H9 (cell line): ENCODE results near the gene PHACTR4. TPM values are rescaled to one million over a fixed set of nuclear protein-coding genes. Genes with fewer than 3 reads are reported as not detected.
A peak's percentile ranks its signal among the peaks of the same experiment; 100 is the strongest.

ENCODE experiments used
- DNase-seq: peaks from one replicate; pipeline ENCODE4 v3.0.0-alpha.2; 2017
- H2AFZ ChIP-seq: one replicate; pipeline ENCODE4 v1.6.1; 2013; ENCODE audit warnings: mild to moderate bottlenecking, low read length, control low read depth, moderate library complexity
- H2AK5ac ChIP-seq: 2 replicates; pipeline ENCODE4 v1.6.1; 2013; ENCODE audit warnings: low read length, control low read depth, mixed read lengths; ENCODE audit not compliant: insufficient read length
- H2BK120ac ChIP-seq: one replicate; pipeline ENCODE4 v1.6.1; 2013; ENCODE audit warnings: low read depth, mild to moderate bottlenecking, low read length, control low read depth, inconsistent platforms; ENCODE audit not compliant: poor library complexity, severe bottlenecking
- H2BK12ac ChIP-seq: 2 replicates; pipeline ENCODE4 v1.6.1; 2013; ENCODE audit warnings: low read length, control low read depth, mixed read lengths, low read depth; ENCODE audit not compliant: insufficient read length
- H2BK15ac ChIP-seq: 2 replicates; pipeline ENCODE4 v1.6.1; 2013; ENCODE audit warnings: low read depth, low read length, control low read depth
- H2BK20ac ChIP-seq: one replicate; pipeline ENCODE4 v1.6.1; 2013; ENCODE audit warnings: low read depth, mild to moderate bottlenecking, low read length, control low read depth, inconsistent platforms; ENCODE audit not compliant: poor library complexity, severe bottlenecking
- H2BK5ac ChIP-seq: 2 replicates; pipeline ENCODE4 v1.6.1; 2013; ENCODE audit warnings: low read length, control low read depth, mixed read lengths; ENCODE audit not compliant: insufficient read length
- H3K14ac ChIP-seq: 2 replicates; pipeline ENCODE4 v1.6.1; 2013; ENCODE audit warnings: low read length, control low read depth; ENCODE audit not compliant: insufficient read depth
- H3K18ac ChIP-seq: 2 replicates; pipeline ENCODE4 v1.6.1; 2013; ENCODE audit warnings: low read depth, mild to moderate bottlenecking, mixed read lengths, low read length, control low read depth; ENCODE audit not compliant: insufficient read length
- H3K23ac ChIP-seq: 2 replicates; pipeline ENCODE4 v1.6.1; 2013; ENCODE audit warnings: low read length, control low read depth, mixed read lengths, low read depth; ENCODE audit not compliant: insufficient read length
- H3K23me2 ChIP-seq: 2 replicates; pipeline ENCODE4 v1.6.1; 2013; ENCODE audit warnings: low read depth, mild to moderate bottlenecking, mixed read lengths, low read length, control low read depth; ENCODE audit not compliant: insufficient read length, poor library complexity, severe bottlenecking
- H3K27ac ChIP-seq: 2 replicates; pipeline ENCODE4 v1.5.1; 2013; ENCODE audit warnings: low read length, control low read depth, mixed read lengths, low read depth; ENCODE audit not compliant: insufficient read length
- H3K27me3 ChIP-seq: 2 replicates; pipeline ENCODE4 v1.6.1; 2013; ENCODE audit warnings: low read length, control low read depth, inconsistent platforms; ENCODE audit not compliant: insufficient read depth
- H3K4ac ChIP-seq: 2 replicates; pipeline ENCODE4 v1.6.1; 2013; ENCODE audit warnings: low read depth, mild to moderate bottlenecking, control low read depth, inconsistent platforms, low read length, moderate library complexity
- H3K4me1 ChIP-seq: 2 replicates; pipeline ENCODE4 v1.6.1; 2013; ENCODE audit warnings: low read length, control low read depth, inconsistent platforms; ENCODE audit not compliant: insufficient read depth
- H3K4me2 ChIP-seq: 2 replicates; pipeline ENCODE4 v1.6.1; 2013; ENCODE audit warnings: low read length, control low read depth, mixed read lengths; ENCODE audit not compliant: insufficient read length, insufficient read depth
- H3K56ac ChIP-seq: 2 replicates; pipeline ENCODE4 v1.6.1; 2013; ENCODE audit warnings: low read depth, mild to moderate bottlenecking, mixed read lengths, low read length, control low read depth; ENCODE audit not compliant: insufficient read length
- H3K79me1 ChIP-seq: 2 replicates; pipeline ENCODE4 v1.6.1; 2013; ENCODE audit warnings: low read depth, mild to moderate bottlenecking, moderate library complexity, low read length, control low read depth, inconsistent platforms; ENCODE audit not compliant: insufficient read depth, poor library complexity, severe bottlenecking
- H3K79me2 ChIP-seq: 2 replicates; pipeline ENCODE4 v1.6.1; 2013; ENCODE audit warnings: low read length, control low read depth, inconsistent platforms; ENCODE audit not compliant: insufficient read depth
- H3K9ac ChIP-seq: 2 replicates; pipeline ENCODE4 v1.6.1; 2013; ENCODE audit warnings: low read length, control low read depth, mixed read lengths; ENCODE audit not compliant: insufficient read length; ENCODE audit errors: extremely low read depth
- H3K9me3 ChIP-seq: one replicate; pipeline ENCODE4 v1.6.1; 2013; ENCODE audit warnings: low read depth, low read length, inconsistent platforms; ENCODE audit not compliant: control insufficient read depth
- H3T11ph ChIP-seq: one replicate; pipeline ENCODE4 v1.6.1; 2013; ENCODE audit warnings: mild to moderate bottlenecking, low read length, control low read depth, inconsistent platforms
- H4K20me1 ChIP-seq: one replicate; pipeline ENCODE4 v1.6.1; 2013; ENCODE audit not compliant: control insufficient read depth, insufficient read length, insufficient read depth
- H4K5ac ChIP-seq: 2 replicates; pipeline ENCODE4 v1.6.1; 2013; ENCODE audit warnings: low read depth, mild to moderate bottlenecking, mixed read lengths, low read length, control low read depth; ENCODE audit not compliant: insufficient read length
- H4K8ac ChIP-seq: replicated peaks from 2 replicates; pipeline ENCODE4 v1.6.1; 2013; ENCODE audit warnings: low read length, control low read depth, mixed read lengths, low read depth; ENCODE audit not compliant: insufficient read length
- H4K91ac ChIP-seq: 2 replicates; pipeline ENCODE4 v1.6.1; 2013; ENCODE audit warnings: low read depth, mild to moderate bottlenecking, moderate library complexity, mixed read lengths, low read length, control low read depth; ENCODE audit not compliant: insufficient read length
- H3K27ac Mint-ChIP-seq, 3 experiments: 2 replicates in 2 of 3; 3 replicates in 1 of 3; pipeline ENCODE4 v1.8.0; 2020 to 2021; ENCODE audit warnings: mixed read lengths in 3 of 3, mild to moderate bottlenecking in 1 of 3, moderate library complexity in 1 of 3
- H3K27me3 Mint-ChIP-seq: 2 replicates; pipeline ENCODE4 v1.8.0; 2021; ENCODE audit warnings: low read depth, mild to moderate bottlenecking, moderate library complexity, mixed read lengths
- H3K36me3 Mint-ChIP-seq, 3 experiments: 2 replicates in 2 of 3; 3 replicates in 1 of 3; pipeline ENCODE4 v1.8.0; 2020 to 2021; ENCODE audit warnings: low read depth in 3 of 3, mixed read lengths in 3 of 3; ENCODE audit not compliant: insufficient read depth in 1 of 3
- H3K4me1 Mint-ChIP-seq, 2 experiments: 2 replicates each; pipeline ENCODE4 v1.8.0; 2020; ENCODE audit warnings: mixed read lengths in 2 of 2
- H3K4me3 Mint-ChIP-seq, 2 experiments: 2 replicates in 1 of 2; 3 replicates in 1 of 2; pipeline ENCODE4 v1.8.0; 2020 to 2021; ENCODE audit warnings: mild to moderate bottlenecking in 2 of 2, mixed read lengths in 2 of 2, moderate library complexity in 1 of 2
- H3K9me3 Mint-ChIP-seq, 2 experiments: 2 replicates in 1 of 2; 3 replicates in 1 of 2; pipeline ENCODE4 v1.8.0; 2020; ENCODE audit warnings: mild to moderate bottlenecking in 2 of 2, mixed read lengths in 2 of 2, moderate library complexity in 1 of 2
- CTCF ChIP-seq: fragments of 200-600 bp; sonication (generic); conservative IDR thresholded peaks from 3 replicates; pipeline ENCODE4 v1.8.0; 2021; ENCODE audit warnings: antibody characterized with exemption, mild to moderate bottlenecking
- WGBS: extraction: QIAGEN DNeasy Blood & Tissue Kit; methylation state at CpG from one replicate; pipeline ENCODE4 v1.1.7; 2013; ENCODE audit warnings: missing lambda C conversion rate, low lambda C conversion rate, mixed read lengths; ENCODE audit not compliant: insufficient read length; ENCODE audit errors: extremely low coverage; 5-methylcytosine and 5-hydroxymethylcytosine counted together
- total RNA-seq: library from RNA; stranded (reverse); gene quantifications from 2 replicates; pipeline ENCODE4 v1.2.1, GENCODE V29; 2021

PHACTR4 gene
- total RNA-seq, 1 experiment from 2014 or later = 54.0 TPM

- Histone ChIP-seq H2BK5ac (no peak overlapping the region), H2BK12ac (no peak overlapping the region), H2AFZ (no peak overlapping the region), H3K9me3 (no peaks in the 10 kb centered on the region), H3K27ac (peak overlapping the region; percentile 89), H4K5ac (no peak overlapping the region), H4K8ac (no peak overlapping the region), H3K23me2 (peaks cover 4% of the 10 kb centered on the region), H3K27me3 (no peaks in the 10 kb centered on the region), H3K79me2 (no peaks in the 10 kb centered on the region), H2AK5ac (no peak overlapping the region), H4K91ac (no peak overlapping the region), H2BK20ac (no peak overlapping the region), H4K20me1 (peaks cover 3% of the 10 kb centered on the region), H3K79me1 (no peaks in the 10 kb centered on the region), H3K56ac (no peak overlapping the region), H3K9ac (no peak overlapping the region), H3K23ac (no peak overlapping the region), H2BK120ac (no peak overlapping the region), H3K18ac (no peak overlapping the region), H3T11ph (no peak overlapping the region), H3K4me2 (no peak overlapping the region), H3K4ac (no peak overlapping the region), H2BK15ac (no peak overlapping the region), H3K14ac (no peak overlapping the region), H3K4me1 (peaks cover 2% of the 10 kb centered on the region; the same call in 1 of the 2 replicates)
- H3K27me3 Mint-ChIP-seq = peaks cover 54% of the 10 kb centered on the region
- WGBS = no CpG with 5 or more reads among the region's 2 CpGs
- peaks cover 63 to 78% (median 75%) of the 10 kb centered on the region in 3 experiments for H3K36me3 Mint-ChIP-seq
- peak; percentile 59 for DNase-seq
- peaks cover 18 to 31% of the 10 kb centered on the region in 2 experiments for H3K4me1 Mint-ChIP-seq
- TF ChIP-seq CTCF = no peak
- H3K27ac Mint-ChIP-seq = peak overlapping the region; percentile 94 to 99 (median 99); a peak in 6 of 7 replicates
- H3K4me3 Mint-ChIP-seq = peak overlapping the region; percentile 97; a peak in 3 of 5 replicates
- peaks cover 5 to 7% of the 10 kb centered on the region in 2 experiments for H3K9me3 Mint-ChIP-seq
Measured at GRCh38 chr1:28510970-28511440, 141.5 kb downstream of the PHACTR4 start.
